GM12892 (cell line): ENCODE data around the gene BMP6.
A peak's percentile ranks its signal among the peaks of the same experiment; 100 is the strongest.

Source experiments
- DNase-seq: peaks from one replicate; pipeline ENCODE4 v3.0.0; 2011; ENCODE audit not compliant: insufficient read length
- FAIRE-seq: peaks from 2 replicates; lab custom pipeline; 2011; peaks lifted over from hg19 to GRCh38; lab: Jason Lieb, UNC
- POLR2A ChIP-seq: IDR thresholded peaks from 2 replicates; pipeline ENCODE4 v1.6.1; 2011; ENCODE audit warnings: low read depth, low read length, control low read depth
- POLR2AphosphoS5 ChIP-seq: IDR thresholded peaks from 2 replicates; pipeline ENCODE4 v1.6.1; 2011; ENCODE audit warnings: low read depth, low read length, control low read depth
- TAF1 ChIP-seq: IDR thresholded peaks from 2 replicates; pipeline ENCODE4 v1.6.1; 2011; ENCODE audit warnings: low read depth, mild to moderate bottlenecking, control low read depth, low read length, borderline replicate concordance

The BMP6 gene

DNA sequence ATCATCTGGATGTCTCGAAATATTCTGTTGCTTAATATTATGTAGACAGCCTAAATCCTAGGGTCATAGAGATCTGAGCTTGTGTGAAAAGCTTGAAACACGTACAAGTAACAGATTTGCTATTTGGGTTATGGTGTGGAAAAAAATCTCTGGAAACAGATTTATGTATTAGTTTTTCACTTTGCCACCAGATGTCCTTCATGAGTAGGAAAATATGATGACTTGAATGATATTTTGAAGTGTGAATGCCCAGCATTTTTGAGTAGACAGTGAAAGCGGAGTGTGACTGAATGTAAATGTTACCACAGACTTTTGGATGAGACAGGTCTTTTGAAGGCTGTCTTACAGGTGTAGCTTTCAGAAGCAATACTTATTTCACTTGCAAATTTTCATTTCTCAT is 4.2 kb upstream of the BMP6 start:
- TF ChIP-seq POLR2A = no peak
- no peak for TF ChIP-seq POLR2AphosphoS5
- TF ChIP-seq TAF1 = no peak
- FAIRE-seq (peak; percentile 58), DNase-seq (no peak)

DNA sequence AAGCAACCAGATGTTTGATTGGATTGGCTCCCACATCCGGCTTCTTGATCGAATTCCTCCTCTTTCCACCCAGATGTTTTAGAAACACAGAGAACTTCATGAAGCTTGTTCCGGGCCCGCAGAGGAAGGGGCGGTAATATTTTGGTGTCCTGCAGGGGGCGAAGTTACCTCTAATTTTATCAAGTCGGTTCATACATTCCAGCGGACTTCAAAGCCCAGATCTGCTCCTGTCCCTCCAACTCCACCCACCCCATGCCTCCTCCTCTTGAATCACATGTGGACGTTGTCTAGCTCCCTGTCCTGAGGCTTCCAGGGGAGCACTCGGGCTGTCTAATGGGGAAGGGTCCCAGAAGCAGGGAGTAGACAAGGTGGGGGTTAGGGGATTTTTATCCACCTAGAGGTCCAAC is 2.9 kb upstream of the BMP6 start:
- FAIRE-seq = peak; percentile 90
- TF ChIP-seq POLR2A (no peak), TAF1 (no peak), POLR2AphosphoS5 (no peak)
- no peak for DNase-seq

DNA sequence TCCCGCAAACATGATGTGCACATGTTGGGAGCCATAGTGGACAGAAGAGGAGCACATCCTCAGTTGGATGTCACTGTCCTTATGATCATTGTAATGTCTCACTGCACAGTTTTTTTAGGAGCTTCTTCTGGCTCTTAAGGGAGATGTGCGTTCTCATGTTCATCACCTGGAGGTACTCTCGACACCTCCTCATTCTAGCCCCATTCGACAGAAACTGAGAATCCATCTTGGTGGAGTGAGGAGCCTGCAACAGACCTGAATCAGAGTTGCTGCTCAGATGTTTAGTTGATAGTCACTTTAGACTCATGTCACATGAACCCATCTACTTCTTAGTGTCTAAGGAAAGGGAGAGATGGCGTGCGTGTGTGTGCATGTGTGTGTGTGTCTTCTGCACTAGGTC is 2.3 kb upstream of the BMP6 start:
- DNase-seq = no peak
- no peak for TF ChIP-seq POLR2A
- TF ChIP-seq POLR2AphosphoS5 = no peak
- no peak for TF ChIP-seq TAF1
- peak; percentile 40 for FAIRE-seq

DNA sequence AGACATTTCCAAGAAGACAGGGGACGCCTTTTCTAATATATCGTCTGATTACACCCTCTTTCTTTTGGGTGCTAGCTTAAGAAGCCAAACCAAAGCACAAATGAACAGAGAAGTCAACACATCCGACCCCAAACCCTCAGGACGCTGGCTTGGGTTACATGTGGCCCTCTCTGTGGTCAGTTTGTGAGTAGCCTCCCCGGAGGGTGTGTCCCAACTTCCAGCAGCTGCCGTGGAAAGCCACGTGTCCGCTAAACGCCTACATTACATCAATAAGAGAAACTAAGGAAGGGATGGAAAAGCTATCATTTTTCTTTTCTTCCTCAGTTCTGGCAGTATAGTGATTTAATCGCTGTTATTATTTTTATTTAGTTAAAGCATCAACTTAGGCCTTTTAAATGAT is 487 bp upstream of the BMP6 start:
- no peak for DNase-seq
- FAIRE-seq = no peak
- TF ChIP-seq POLR2AphosphoS5 (no peak), POLR2A (no peak), TAF1 (no peak)

DNA sequence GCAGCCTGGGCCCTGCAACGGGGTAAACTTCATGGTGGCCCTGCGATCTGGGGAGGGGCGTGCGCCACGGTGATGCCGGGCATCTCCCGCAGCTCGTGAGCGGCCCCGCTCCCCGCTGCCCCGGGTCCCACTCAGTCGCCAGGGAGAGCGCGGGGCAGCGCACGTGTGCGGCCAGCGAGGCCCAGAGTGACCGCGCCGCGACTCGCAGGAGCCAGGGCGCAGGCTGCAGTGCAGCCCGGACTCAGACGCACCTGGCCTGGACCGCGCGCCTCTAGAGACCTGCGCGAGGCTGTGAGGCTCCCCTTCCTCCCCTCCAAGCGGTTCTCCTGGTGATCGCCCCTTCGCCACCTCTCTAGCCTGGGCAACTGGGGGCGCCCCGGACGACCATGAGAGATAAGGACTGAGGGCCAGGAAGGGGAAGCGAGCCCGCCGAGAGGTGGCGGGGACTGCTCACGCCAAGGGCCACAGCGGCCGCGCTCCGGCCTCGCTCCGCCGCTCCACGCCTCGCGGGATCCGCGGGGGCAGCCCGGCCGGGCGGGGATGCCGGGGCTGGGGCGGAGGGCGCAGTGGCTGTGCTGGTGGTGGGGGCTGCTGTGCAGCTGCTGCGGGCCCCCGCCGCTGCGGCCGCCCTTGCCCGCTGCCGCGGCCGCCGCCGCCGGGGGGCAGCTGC is 652 bp downstream of the BMP6 start:
- TF ChIP-seq POLR2AphosphoS5 = no peak
- no peak for FAIRE-seq
- DNase-seq = peak; percentile 42

DNA sequence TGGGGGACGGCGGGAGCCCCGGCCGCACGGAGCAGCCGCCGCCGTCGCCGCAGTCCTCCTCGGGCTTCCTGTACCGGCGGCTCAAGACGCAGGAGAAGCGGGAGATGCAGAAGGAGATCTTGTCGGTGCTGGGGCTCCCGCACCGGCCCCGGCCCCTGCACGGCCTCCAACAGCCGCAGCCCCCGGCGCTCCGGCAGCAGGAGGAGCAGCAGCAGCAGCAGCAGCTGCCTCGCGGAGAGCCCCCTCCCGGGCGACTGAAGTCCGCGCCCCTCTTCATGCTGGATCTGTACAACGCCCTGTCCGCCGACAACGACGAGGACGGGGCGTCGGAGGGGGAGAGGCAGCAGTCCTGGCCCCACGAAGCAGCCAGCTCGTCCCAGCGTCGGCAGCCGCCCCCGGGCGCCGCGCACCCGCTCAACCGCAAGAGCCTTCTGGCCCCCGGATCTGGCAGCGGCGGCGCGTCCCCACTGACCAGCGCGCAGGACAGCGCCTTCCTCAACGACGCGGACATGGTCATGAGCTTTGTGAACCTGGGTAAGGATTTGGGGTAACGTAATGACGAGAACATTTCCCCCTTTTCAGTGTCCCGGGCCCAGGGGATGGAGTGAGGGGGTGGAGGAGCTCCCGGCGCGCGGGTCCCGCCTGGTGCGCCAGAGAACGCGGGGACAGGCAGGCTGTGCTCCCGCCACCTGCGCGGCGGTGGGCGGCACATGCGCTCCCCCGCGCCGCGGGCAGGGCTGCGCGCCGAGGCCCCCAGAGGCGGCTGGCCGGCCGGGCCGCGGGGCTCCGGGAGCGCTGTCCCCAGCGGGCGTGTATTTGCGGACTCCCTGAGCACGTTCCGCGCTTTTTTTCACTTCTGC is 1.4 kb downstream of the BMP6 start:
- TF ChIP-seq POLR2AphosphoS5 (no peak), TAF1 (no peak), POLR2A (no peak)
- FAIRE-seq (no peak), DNase-seq (peak; percentile 31)

DNA sequence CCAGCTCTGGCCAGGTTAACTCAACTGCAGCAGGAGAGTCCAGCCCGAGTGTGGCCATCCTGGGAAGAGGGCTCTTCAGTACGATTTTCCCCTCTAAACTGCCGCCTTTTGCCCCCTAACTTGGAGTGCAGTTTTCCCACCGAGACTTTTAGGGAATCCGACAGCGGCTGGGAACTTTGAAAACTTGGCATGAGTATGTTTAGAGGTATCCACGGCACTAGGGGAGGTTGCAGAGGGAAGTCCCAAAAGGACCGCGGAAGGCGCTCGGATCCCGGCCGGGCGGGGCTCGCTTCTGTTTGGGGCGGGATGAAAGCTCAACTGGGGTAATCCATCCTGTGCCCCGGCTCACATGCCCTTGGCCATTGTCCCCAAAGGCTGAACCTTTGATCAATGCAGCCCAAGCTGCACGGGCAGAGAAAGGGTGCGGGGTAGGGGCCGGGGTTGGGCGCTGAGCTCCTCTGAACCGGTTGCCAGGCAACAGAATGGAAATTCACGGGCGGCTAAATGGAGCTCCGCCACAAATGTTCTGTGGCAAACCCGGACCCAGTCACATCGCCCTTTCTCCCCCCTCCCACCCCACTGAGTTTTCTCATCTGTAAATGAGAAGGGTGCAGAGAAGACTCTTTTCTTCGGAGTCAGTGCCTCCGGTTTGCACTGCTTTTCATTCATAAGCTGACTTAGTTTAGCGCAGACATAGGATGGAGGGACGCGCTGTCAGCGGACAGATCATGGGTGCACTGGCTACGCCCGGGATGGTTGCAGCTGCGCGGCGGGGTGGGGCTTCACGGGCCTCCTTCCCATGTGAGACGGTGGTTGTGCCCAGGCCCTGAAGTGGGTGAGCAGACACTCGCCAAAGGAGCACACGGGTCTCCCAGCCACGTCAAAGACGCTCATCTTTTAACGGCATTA is 2.3 kb downstream of the BMP6 start:
- TF ChIP-seq POLR2AphosphoS5 = no peak
- TF ChIP-seq POLR2A = no peak
- no peak for TF ChIP-seq TAF1
- DNase-seq = peak; percentile 27
- FAIRE-seq = peak; percentile 50

DNA sequence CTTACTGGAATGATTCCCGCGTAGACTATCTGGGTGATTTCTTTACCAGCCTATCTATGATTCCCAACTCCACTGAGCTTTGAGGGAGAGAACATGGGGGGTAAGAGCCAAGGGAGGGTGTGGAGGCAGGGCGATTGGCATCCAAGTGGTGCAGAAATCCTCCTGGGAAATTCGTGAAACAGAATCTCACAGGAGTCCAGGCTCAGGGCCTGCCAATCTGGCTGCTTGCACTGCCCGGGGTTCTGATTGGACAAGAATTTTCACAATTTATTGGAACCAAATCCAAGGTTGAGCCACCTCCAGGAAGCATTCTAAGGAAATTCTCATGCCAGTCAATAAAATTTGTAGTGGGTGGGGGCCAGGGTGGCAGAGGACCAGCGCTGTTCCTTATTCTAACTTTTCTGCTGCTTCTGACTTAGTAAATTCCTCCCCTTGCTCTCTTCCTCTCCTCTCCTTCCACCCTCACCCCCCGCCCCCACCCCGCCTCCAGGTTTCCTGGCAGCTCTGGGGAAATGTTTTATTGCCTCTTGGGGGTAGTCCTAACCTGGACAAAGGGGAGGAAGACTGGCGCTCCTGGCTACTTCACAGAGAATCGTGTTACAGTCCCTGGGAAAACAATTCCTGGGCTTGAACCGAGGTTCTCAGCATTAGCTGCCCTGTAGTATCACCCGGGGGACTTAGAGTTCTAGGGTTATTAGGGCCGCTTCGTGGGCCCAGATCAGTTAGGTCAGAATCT is 3.1 kb downstream of the BMP6 start:
- TF ChIP-seq POLR2A (no peak), POLR2AphosphoS5 (no peak)
- DNase-seq (no peak), FAIRE-seq (no peak)

DNA sequence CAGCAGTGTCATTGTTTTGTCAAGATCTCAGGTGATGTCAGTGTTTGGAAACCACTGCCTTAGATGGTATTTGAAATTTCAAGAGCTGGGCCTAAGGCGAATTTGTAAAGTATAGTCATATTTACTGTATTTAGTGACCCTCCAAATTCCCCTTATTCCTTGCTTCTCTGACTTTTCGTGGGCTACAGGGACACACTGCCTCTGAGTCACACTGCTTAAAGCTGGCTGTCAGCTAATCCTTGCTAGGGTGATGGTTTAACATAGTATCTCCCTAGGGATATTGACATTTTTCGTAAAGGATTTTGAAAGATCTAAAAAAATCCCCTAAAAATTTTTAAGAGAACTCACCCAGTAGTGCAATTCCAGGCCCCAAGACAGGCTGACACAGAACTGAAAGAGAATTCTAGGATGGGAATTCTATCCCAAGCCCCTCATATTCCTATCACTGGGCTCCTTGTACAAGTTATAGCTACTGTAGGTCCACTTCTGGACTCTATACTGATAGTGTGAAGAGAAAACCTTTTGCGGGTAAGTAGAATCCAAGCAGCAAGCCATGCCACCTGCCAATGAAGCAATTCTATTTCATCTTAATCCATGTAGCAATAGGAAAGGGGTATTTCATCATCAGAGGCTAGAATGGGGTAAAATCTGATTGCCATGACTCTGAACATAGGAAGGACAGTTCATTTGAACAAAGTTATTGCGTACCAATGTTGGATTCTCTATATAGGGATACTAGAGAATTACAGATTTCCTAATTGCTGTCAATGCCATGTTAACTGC is 4.3 kb downstream of the BMP6 start:
- DNase-seq (no peak), FAIRE-seq (no peak)
- TF ChIP-seq POLR2A = no peak
- no peak for TF ChIP-seq TAF1
- no peak for TF ChIP-seq POLR2AphosphoS5

DNA sequence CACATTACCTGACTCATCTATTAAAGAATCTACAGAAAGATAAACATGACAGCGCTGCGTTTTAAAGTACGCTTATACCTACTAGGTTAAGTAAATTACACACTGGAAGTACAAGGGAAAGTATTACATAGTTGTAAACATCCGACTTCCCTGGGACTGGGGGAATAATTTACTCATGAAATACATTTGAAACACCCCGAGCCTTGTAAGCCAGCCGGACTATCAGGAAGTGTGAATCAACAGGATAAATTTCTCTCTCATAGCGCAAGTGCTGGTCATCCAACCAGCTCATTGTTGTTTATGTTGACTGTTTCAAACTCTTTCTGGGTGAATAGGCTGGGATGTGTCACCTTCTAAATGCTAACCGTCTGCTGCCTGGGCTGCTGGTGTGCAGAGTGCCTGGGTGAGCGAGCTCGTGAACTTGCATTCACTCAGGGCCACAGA is 4.9 kb downstream of the BMP6 start:
- no peak for FAIRE-seq
- no peak for TF ChIP-seq POLR2A
- no peak for TF ChIP-seq POLR2AphosphoS5
- TF ChIP-seq TAF1 = no peak
- DNase-seq = no peak
